A549 (cell line): ENCODE results near the gene WIPF3. TPM values are rescaled to one million over a fixed set of nuclear protein-coding genes. Genes with fewer than 3 reads are reported as not detected.

Source experiments
- ATAC-seq, 2 experiments: fragments of 200-7000 bp in 1 of 2; fragments of >200 bp in 1 of 2; cut with Nextera tagmentation in 1 of 2; cut with Tn5 transposase in 1 of 2; 3 replicates each; pipeline versions ENCODE4 v1.8.0 to v1.9.1; 2018 to 2020; ENCODE audit warnings: mild to moderate bottlenecking in 1 of 2, moderate library complexity in 1 of 2
- CTCF ChIA-PET: fragments of 300-600 bp; sonication (Branson Sonifier 250); formaldehyde crosslinking; extraction: SDS; loops from one replicate; lab custom pipeline; 2021; ENCODE audit warnings: antibody characterized with exemption, inconsistent platforms; lab: Yijun Ruan, JAX
- POLR2A ChIA-PET: fragments of 350-600 bp; formaldehyde crosslinking; extraction: SDS; loops from one replicate; lab custom pipeline; 2021; ENCODE audit warnings: antibody characterized with exemption, inconsistent platforms; lab: Yijun Ruan, JAX
- DNase-seq, 2 experiments: peaks; one replicate each; pipeline versions ENCODE4 v3.0.0 to v3.0.0-alpha.2; 2011 to 2016; ENCODE audit warnings: low read depth in 1 of 2, low spot score in 1 of 2
- FAIRE-seq: peaks from 2 replicates; lab custom pipeline; 2011; peaks lifted over from hg19 to GRCh38; lab: Jason Lieb, UNC
- H3K27ac ChIP-seq, 2 experiments: fragments of >200 bp; sonication (Bioruptor Twin); formaldehyde crosslinking; 3 replicates each; pipeline ENCODE4 v1.5.1; 2016 to 2017
- H3K4me1 ChIP-seq: fragments of >200 bp; sonication (Bioruptor Twin); formaldehyde crosslinking; 3 replicates; pipeline ENCODE4 v1.6.1; 2016
- H3K4me2 ChIP-seq: fragments of >200 bp; sonication (Bioruptor Twin); formaldehyde crosslinking; 3 replicates; pipeline ENCODE4 v1.6.1; 2016
- H3K4me3 ChIP-seq: fragments of >200 bp; sonication (Bioruptor Twin); formaldehyde crosslinking; 3 replicates; pipeline ENCODE4 v1.5.1; 2016
- H3K9me3 ChIP-seq: fragments of >200 bp; sonication (Bioruptor Twin); formaldehyde crosslinking; 3 replicates; pipeline ENCODE4 v1.6.1; 2016
- BHLHE40 ChIP-seq: IDR thresholded peaks from 2 replicates; pipeline ENCODE4 v1.6.1; 2012; ENCODE audit warnings: low read depth, low read length, inconsistent platforms
- CEBPB ChIP-seq, 2 experiments: fragments of >200 bp in 1 of 2; sonication (Bioruptor Twin) in 1 of 2; formaldehyde crosslinking in 1 of 2; IDR thresholded peaks; 2 replicates each; pipeline ENCODE4 v1.6.1; 2012 to 2016
- CHD2 ChIP-seq: fragments of 150-350 bp; IDR thresholded peaks from 2 replicates; pipeline ENCODE4 v1.6.1; 2014; ENCODE audit warnings: low read length; ENCODE audit not compliant: partially characterized antibody
- CHD4 ChIP-seq: fragments of 200-600 bp; sonication (generic); IDR thresholded peaks from 2 replicates; pipeline ENCODE4 v1.6.1; 2016; ENCODE audit warnings: antibody characterized with exemption, mild to moderate bottlenecking, borderline replicate concordance
- EHMT2 ChIP-seq: fragments of 200-600 bp; sonication (generic); IDR thresholded peaks from 2 replicates; pipeline ENCODE4 v1.6.1; 2016; ENCODE audit warnings: antibody characterized with exemption, low read depth, mild to moderate bottlenecking, moderate library complexity
- GATA3 ChIP-seq: IDR thresholded peaks from 2 replicates; pipeline ENCODE4 v1.6.1; 2012; ENCODE audit warnings: borderline replicate concordance
- HEYL ChIP-seq: fragments of 250-450 bp; sonication (Bioruptor Pico); IDR thresholded peaks from 2 replicates; pipeline ENCODE4 v1.8.0; 2021; ENCODE audit warnings: mild to moderate bottlenecking, moderate library complexity
- HOXA7 ChIP-seq: fragments of 250-450 bp; sonication (Bioruptor Pico); IDR thresholded peaks from 2 replicates; pipeline ENCODE4 v1.5.0; 2020; ENCODE audit warnings: mild to moderate bottlenecking, moderate library complexity
- HOXB13 ChIP-seq: fragments of 250-450 bp; sonication (Bioruptor Pico); IDR thresholded peaks from 2 replicates; pipeline ENCODE4 v1.5.0; 2020; ENCODE audit warnings: low read depth, mild to moderate bottlenecking, moderate library complexity
- HOXB5 ChIP-seq: fragments of 250-450 bp; sonication (Bioruptor Pico); IDR thresholded peaks from 2 replicates; pipeline ENCODE4 v1.5.0; 2020; ENCODE audit warnings: mild to moderate bottlenecking, moderate library complexity
- MAFK ChIP-seq: fragments of 450-650 bp; IDR thresholded peaks from 2 replicates; pipeline ENCODE4 v1.6.1; 2014; ENCODE audit not compliant: partially characterized antibody
- MAX ChIP-seq: IDR thresholded peaks from 2 replicates; pipeline ENCODE4 v1.6.1; 2012
- NPAS2 ChIP-seq: fragments of 250-450 bp; sonication (Bioruptor Pico); IDR thresholded peaks from 2 replicates; pipeline ENCODE4 v1.8.0; 2022; ENCODE audit warnings: mild to moderate bottlenecking, moderate library complexity, borderline replicate concordance
- POLR2AphosphoS2 ChIP-seq: conservative IDR thresholded peaks from 2 replicates; pipeline ENCODE4 v1.6.1; 2012; ENCODE audit warnings: low read length, improper control_type of control experiment, inconsistent platforms
- RAD21 ChIP-seq, 2 experiments: fragments of >200 bp in 1 of 2; sonication (Bioruptor Twin) in 1 of 2; formaldehyde crosslinking in 1 of 2; IDR thresholded peaks in 1 of 2; conservative IDR thresholded peaks in 1 of 2; 2 replicates in 1 of 2; 3 replicates in 1 of 2; pipeline ENCODE4 v1.6.1; 2012 to 2018; ENCODE audit warnings: inconsistent platforms in 1 of 2
- RARB ChIP-seq: fragments of 250-450 bp; sonication (Bioruptor Pico); IDR thresholded peaks from 2 replicates; pipeline ENCODE4 v1.8.0; 2021; ENCODE audit warnings: mild to moderate bottlenecking, moderate library complexity
- RFX5 ChIP-seq: fragments of 450-650 bp; IDR thresholded peaks from 2 replicates; pipeline ENCODE4 v1.7.1; 2014; ENCODE audit warnings: antibody characterized with exemption, mild to moderate bottlenecking, moderate library complexity
- USF2 ChIP-seq: fragments of 450-650 bp; IDR thresholded peaks from 2 replicates; pipeline ENCODE4 v1.6.1; 2014; ENCODE audit warnings: antibody characterized with exemption
- ZC3H11A ChIP-seq: fragments of 450-650 bp; IDR thresholded peaks from 2 replicates; pipeline ENCODE4 v1.6.1; 2014; ENCODE audit warnings: antibody characterized with exemption, mild to moderate bottlenecking
- WGBS: methylation state at CpG from one replicate; pipeline ENCODE4 v1.1.6; 2017; ENCODE audit errors: missing lambda C conversion rate; 5-methylcytosine and 5-hydroxymethylcytosine counted together
- polyA plus RNA-seq, 4 experiments: library from polyadenylated mRNA; depleted of rRNA in 3 of 4; stranded (reverse); fragments of >200 nt; fragmentation: RNase III in 1 of 4; extraction: RNeasy Plus Mini Kit Qiagen cat#74134 plus additional on column Dnase treatment in 1 of 4; gene quantifications; 2 replicates in 3 of 4; 3 replicates in 1 of 4; pipeline ENCODE4 v1.2.3, GENCODE V29; 2011 to 2017
- TF ChIP-seq, protein P1 (sequence below): fragments of >200 bp; sonication (Bioruptor Twin); formaldehyde crosslinking; IDR thresholded peaks from 3 replicates; pipeline ENCODE4 v1.6.1; 2016

The WIPF3 gene
- polyA plus RNA-seq, 2 of the 4 experiments (the other 2 are of a cell fraction): 0.10 to 0.30 TPM

DNA sequence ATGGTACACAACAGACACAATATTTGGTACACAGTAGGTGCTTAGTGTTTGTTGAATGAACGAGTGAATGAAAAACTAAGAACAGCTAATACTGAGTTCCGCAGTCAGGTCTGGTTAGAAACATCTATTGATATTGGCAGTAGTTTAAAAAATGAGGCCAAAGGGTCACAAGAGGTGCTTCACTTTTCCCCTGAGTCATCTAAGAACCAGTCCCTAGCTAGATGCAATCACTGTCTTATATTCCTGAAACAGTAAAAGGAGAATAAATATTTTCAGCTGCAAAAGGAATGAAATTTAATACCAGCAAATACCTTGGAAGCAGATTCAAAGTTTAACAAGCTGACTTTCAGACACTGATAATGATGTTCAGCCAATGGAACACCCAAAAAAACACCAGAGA is 128.8 kb downstream of the WIPF3 start (continued):
- TF ChIP-seq HOXB13 (CRISPR knock-in tag) (no peak), MAFK (no peak), HOXA7 (no peak)

DNA sequence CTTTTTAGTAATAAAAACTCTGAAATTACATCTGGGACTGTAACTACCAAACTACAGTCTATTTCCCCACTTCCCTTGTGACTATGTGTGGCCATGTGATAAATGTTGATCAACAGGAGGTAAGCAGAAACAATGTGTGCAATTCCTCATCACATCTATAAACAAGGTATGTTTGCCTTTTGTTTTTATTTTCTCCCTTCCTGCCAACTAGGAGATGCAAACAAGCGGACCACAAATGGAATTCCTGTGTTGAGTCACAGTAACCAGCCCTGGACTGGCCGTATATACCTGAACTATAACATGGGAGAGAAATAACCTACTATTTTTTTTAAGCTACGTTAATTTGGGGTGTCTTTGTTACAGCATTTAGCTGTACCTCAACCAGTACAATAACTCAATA is 130.8 kb downstream of the WIPF3 start:
- ATAC-seq (no peak), FAIRE-seq (no peak)
- CTCF ChIA-PET: interaction anchor here (1.0 to 2.1 kb wide), 3 partner anchors 10 to 125 kb away, joined by 3 to 5 read pairs (median 3); no protein-coding TSS in a partner anchor
- Histone ChIP-seq H3K4me3 (no peak overlapping the region), H3K27ac (no peak overlapping the region), H3K4me1 (peaks cover 9% of the 10 kb centered on the region)
- 94% methylated on average over 3 of the region's 3 CpGs for WGBS
- TF ChIP-seq CHD2 (no peak), GATA3 (no peak), BHLHE40 (no peak), MAX (no peak), POLR2AphosphoS2 (no peak), RAD21 (conservative IDR thresholded peaks at IDR 0.05 in 1 of 2, IDR thresholded peaks at IDR 0.05 in 1 of 2) (no peak), RFX5 (no peak), NPAS2 (no peak), HEYL (no peak), CHD4 (no peak), USF2 (no peak), HOXB5 (no peak), RARB (CRISPR knock-in tag) (no peak), MAFK (no peak), ZC3H11A (no peak), EHMT2 (no peak)
- TF ChIP-seq, protein P1, sequence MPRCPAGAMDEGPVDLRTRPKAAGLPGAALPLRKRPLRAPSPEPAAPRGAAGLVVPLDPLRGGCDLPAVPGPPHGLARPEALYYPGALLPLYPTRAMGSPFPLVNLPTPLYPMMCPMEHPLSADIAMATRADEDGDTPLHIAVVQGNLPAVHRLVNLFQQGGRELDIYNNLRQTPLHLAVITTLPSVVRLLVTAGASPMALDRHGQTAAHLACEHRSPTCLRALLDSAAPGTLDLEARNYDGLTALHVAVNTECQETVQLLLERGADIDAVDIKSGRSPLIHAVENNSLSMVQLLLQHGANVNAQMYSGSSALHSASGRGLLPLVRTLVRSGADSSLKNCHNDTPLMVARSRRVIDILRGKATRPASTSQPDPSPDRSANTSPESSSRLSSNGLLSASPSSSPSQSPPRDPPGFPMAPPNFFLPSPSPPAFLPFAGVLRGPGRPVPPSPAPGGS: no peak
- TF ChIP-seq, all 56 proteins: peak for 0
- Histone ChIP-seq H3K9me3 (no peaks in the 10 kb centered on the region), H3K4me2 (no peak overlapping the region)
- DNase-seq: no peak
- POLR2A ChIA-PET: no interaction called here

DNA sequence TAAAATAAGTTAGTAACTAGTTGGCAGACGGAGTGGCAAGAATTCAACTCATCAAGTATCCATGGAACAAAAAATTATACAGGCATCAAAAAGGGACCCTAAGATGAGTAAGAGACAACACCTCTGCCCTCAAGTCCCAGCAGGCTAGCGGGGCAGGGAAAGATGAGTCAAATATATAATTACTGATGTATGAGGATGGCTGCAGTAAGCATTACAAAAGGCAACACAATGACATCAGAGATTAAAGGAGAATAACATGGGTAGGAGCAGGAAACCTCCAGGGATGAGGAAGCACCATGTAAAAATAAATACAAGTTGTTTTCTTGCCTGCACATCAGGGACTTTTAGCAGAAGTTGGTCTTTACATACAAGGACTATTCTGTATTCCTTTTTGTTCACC is 133.9 kb downstream of the WIPF3 start:
- POLR2A ChIA-PET: interaction anchor here (0.7 kb wide), 1 partner anchor 101 kb away, joined by 7 read pairs; no protein-coding TSS in a partner anchor
- no peak for DNase-seq
- 92% methylated on average over 2 of the region's 2 CpGs for WGBS
- TF ChIP-seq, protein P1: no peak
- no peak for TF ChIP-seq CEBPB (IDR thresholded peaks at IDR 0.05)
- no peak for TF ChIP-seq HOXB13 (CRISPR knock-in tag)
- Histone ChIP-seq H3K27ac (no peak overlapping the region), H3K9me3 (no peaks in the 10 kb centered on the region), H3K4me3 (no peak overlapping the region), H3K4me2 (no peak overlapping the region), H3K4me1 (no peaks in the 10 kb centered on the region)
- no peak for FAIRE-seq
- CTCF ChIA-PET: interaction anchor here (0.5 to 0.8 kb wide), 2 partner anchors 12 to 61 kb away, joined by 3 read pairs; no protein-coding TSS in a partner anchor
- ATAC-seq: no peak
